Measurements from ENCODE around the gene ZNF813.
"Not testable (repeated sequence)": the region's sequence is repeated elsewhere in the genome, so short reads cannot be mapped to it uniquely, and the experiment has no call there.

ZNF813 gene

DNA sequence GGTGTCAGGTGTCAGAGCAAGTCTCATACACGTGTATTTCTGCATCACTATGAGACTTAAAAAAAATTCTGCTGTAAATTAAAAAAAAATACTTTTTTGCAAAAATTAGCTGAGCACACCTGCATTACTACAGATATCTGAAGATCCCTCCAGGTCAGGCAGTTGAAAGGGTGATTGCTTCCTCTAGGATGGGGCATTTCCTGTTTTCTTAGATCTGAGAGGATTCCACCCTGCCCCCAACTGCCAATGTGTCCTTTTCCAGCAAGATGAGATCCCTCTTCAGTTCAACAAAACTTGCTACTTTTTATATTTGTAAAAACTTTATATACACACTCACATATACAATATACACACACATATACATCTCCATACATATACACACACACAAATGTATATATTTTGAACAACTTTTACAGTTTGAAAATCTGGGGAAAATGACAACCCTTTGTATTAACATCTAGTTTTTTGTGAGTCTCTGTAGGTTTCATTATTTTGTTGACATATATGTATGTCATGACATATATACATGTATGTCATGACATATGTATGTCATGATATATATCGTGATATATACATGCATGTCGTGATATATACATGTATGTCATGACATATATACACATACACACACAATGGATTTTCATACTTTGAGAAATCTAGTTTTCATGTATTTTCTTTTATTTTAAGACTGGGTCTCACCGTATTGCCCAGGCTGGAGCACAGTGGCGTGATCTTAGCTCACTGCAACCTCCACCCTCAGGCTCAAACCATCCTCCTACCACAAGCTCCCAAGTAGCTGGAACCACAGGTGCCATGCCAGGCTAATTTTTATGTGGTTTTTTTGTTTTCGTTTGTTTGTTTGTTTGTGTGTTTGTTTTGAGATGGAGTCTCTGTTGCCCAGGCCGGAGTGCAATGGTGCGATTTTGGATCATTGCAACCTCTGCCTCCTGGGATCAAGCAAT lies 17.8 kb downstream of the ZNF813 start:
- no peak for DNase-seq

DNA sequence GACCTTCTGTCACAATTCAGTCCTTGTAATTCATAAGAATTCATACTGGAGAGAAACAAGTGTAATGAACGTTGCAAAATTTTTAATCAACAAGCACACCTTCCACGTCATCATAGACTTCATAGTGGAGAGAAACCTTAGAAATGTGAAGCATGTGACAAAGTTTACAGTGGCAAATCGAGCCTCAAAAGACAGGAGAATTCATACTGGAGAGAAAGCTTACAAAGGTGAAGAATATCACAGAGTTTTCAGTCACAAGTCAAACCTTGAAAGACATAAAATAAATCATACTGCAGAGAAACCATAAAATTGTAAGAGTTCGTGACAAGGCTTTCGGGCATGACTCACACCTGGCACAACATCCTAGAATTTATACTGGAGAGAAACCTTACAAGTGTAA lies 24.6 kb downstream of the ZNF813 start:
- no peak for DNase-seq

DNA sequence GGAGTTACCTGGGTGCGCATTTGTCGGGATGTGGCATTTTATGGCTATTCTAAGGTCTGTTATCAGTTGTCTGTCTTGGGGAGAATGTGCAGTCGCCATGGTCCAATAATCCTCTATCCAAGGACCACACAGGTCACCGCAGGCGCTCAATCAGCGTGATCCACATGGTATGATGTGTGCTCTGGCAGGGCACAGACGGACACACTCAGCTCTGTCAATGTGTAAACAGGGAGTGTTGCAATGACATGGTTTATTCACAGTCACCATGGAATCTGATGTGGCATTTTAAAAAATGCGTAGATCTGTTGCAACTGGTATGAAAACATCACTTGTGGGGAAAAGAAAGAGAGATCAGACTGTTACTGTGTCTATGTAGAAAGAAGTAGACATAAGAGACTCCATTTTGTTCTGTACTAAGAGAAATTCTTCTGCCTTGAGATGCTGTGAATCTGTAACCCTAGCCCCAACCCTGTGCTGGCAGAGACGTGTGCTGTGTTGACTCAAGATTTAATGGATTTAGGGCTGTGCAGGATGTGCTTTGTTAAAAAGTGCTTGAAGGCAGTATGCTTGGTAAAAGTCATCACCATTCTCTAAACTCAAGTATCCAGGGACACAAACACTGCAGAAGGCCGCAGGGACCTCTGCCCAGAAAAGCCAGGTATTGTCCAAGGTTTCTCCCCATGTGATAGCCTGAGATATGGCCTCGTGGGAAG lies 29.9 kb downstream of the ZNF813 start:
- DNase-seq, result not testable (repeated sequence)

DNA sequence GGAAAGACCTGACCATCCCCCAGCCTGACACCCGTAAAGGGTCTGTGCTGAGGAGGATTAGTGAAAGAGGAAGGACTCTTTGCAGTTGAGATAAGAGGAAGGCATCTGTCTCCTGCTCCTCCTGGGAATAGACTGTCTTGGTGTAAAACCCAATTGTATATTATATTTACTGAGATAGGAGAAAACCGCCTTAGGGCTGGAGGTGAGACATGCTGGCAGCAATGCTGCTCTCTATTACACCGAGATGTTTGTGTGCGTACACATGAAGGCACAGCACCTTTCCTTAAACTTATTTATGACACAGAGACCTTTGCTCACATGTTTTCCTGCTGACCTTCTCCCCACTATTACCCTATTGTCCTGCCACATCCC lies 30.5 kb downstream of the ZNF813 start:
- not testable (repeated sequence) for DNase-seq

DNA sequence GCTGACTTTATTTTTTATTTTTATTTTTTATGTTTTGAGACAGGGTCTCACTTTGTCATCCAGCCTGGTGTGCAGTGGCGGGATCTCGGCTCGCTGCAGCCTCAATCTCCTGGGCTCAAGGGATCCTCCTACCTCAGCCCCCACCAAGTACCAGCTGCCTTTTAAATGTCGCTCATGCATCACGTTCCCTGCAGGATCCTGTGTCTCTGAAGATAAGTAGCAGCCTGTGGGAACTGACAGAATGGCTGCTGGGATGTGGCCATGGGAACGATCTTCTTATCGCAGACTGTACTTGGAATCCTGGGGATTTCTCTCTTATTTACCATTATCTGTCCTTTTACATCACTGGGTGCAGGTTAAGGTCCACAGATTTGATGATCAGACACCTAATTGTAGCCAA lies 35.6 kb downstream of the ZNF813 start:
- not testable (repeated sequence) for DNase-seq

DNA sequence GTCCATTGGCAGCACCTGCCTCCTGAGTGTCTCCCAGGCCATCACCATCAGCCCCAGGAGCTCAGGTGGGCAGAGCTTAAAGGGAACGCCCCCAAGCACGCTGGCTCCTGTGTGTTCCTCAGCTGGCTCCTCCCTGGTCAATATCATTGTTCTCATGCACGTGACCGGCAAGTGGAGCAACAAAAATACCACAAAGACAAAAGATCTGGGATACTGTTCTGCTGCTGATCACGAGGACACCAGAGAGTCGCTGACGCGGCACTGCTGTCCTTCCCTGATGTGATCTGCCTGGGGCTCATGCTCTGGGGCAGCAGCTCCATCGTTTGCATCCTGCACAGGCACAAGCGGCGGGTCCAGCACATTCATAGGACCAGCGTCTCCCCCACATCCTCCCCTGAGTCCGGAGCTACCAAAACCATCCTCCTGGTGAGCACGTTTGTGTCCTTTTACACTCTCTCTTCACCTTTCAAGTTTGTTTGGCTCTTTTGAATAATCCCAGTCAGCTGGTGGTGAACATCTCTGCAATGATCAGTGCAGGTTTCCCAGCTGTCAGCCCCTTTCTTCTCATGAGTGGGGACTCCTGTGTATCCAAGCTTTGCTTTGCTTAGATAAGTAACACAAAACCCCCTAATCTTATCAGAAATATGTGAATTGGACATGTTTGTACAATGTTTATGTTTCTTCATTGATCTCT lies 36.3 kb downstream of the ZNF813 start:
- not testable (repeated sequence) for DNase-seq

DNA sequence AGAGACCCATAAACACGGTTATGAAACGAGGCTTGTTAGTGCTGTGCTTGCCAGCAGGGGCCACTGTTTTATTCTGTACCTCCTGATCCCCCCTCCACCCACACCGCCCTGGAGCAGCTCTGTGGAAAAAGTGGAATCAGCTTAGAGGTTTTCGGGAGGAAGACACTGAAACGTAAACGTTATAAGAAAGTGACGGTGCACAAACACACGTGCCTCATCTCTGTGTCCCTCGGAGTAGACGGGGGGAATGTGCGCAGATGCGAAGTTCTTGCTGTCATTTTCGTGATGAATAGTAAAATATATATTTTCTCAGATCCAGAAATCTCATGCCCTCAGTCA lies 36.8 kb downstream of the ZNF813 start:
- not testable (repeated sequence) for DNase-seq

DNA sequence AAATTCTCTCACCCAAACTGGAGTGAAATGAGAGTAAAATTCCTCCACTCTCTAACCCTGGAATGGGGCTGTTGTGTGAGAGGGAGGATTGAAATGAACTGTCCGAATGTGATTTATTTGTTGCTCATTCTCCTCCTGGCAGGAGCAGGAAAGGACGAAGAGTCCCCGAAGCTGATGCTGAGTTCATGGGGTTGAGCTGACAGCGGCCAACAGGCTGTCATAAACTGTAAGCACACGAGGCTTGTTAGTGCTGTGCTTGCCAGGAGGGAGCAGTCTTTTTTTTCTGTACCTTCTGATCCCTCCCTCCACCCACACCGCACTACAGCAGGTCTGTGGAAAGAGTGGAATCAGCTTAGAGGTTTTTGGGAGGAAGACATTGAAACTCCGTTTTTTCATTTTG lies 37.4 kb downstream of the ZNF813 start:
- no peak for DNase-seq

DNA sequence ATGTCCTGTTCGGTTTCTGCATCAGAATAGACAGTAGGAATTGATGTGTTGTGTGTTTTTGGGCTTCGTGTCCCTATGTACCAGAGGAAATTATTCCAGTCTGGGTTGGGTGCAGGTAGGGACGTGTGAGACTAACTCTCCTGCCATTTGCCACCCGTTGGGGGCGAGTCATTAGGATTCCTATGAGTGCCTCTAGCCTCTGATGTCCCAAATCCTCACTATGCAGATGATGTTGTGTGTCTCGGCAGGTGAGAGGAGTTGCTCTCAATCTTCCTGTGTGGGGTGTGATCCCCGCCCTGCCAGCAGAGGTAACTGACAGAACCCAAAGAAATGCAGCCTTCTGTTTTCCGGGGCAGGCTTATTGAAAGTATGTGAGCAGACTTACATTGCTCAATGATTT lies 39.2 kb downstream of the ZNF813 start:
- no peak for DNase-seq

DNA sequence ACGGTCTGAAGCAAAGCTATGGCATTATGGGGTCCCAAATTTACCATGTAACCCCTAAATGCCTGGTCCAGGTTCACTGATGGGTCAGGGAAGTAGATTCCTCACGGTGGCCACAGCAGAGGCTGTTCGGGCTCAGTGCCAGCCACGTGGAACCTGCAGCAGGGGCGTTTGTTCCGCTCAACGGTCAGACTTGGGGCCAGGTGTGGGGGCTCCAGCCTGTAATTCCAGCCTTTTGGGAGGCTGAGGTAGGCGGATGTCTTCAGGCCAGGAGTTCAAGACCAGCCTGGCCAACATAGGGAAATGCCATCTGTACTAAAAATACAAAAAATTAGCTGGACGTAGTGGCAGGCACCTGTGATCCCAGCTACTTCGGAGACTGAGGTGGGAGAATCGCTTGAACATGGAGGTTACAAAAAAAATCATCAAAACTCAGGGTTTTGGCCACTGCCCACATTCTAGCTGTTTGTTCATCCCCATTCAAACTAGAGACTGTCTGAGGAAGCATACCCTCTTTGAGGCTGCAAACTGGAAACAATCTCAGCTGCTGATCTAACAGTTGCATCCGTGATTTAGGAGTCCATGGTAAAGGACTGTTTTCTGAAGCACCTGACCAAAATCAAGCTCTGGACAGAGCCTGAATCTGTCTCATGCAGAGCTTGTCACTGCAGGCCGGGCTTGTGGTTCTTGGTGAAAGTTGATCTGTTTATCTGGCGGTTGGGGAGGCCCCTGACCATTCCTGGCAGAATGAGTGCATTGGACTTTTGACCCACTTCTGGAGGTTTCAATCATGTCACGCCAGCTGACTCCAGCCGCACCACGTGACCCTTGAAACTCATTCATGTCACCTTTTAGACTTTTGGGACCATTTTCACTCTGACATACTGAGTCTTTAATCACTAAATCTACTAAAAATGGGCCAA lies 40.2 kb downstream of the ZNF813 start:
- no peak for DNase-seq

DNA sequence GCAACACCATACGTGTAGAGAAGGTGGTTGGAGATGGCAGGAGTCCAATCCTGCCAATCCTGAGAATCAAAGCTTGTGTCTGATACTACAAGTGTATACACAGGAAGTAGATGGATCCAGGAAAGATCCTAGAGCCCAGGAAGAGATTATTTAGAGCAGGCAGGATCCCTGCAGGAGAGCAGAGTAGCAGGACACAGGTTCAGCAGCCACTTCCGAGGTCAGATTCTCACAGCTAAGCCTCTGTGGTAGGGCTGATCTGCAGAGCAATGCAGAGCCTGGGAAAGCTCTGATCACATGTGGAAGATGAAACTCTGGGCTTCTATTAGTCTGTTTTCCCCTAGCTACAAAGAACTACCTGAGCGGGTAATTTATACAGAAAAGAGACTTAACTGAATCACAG lies 41.9 kb downstream of the ZNF813 start:
- DNase-seq, result no peak

DNA sequence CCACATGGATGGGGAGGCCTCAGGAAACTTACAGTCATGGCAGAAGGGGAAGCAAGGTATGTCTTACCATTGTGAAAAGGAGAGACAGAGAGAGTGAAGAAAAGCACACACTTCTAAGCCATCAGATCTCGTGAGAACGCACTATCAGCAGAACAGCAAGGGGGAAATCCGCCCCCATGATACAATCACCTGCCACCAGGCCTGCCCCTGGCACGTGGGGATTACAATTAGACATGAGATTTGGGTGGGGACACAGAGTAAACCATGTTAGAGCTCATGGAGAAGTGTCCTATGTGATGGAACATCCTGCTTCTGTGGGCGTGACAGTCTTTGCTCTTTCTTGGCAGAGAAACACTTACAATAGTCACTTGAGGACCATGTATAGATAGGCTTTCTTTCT lies 42.3 kb downstream of the ZNF813 start:
- no peak for DNase-seq

DNA sequence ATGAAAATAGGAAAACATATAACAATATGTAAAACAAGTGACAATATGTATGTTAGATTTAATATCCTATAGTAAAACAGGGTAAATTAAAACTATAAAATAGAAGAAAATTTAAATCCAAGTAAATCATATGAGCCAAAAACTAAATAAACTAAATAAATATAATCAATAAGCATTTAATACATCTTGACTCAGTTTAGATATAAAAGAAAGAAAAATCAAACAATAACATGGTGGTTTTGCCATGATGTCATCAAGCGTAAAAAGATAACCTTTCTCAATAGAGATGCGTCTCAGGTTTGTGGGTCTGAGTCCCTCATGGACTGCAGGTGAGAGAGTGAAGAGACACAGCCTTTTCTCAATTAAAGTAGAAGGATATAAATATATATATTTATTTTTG lies 43.8 kb downstream of the ZNF813 start:
- no peak for DNase-seq

DNA sequence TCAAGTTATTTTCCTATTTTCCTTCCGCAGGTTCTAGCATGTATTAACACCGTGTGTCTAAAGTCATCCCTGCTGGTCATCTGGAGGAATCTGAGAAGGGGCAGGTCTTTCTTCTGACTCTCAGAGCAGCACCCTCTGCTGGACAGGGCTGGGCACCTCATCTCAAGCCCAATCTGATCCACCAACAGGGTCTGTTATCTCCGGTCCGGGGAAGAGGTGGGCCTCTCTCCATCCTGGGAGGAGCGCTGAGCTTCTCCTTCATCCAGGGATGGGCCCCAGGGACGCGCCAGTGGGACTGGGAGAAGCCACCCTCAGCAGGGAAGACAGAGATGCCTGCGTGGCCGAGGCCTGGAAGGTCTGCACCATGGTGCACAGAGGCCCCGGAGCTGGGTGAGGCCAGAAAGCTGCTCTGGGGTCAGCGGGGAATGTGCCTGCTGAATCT lies 44.4 kb downstream of the ZNF813 start:
- DNase-seq, result peak; percentile 21

DNA sequence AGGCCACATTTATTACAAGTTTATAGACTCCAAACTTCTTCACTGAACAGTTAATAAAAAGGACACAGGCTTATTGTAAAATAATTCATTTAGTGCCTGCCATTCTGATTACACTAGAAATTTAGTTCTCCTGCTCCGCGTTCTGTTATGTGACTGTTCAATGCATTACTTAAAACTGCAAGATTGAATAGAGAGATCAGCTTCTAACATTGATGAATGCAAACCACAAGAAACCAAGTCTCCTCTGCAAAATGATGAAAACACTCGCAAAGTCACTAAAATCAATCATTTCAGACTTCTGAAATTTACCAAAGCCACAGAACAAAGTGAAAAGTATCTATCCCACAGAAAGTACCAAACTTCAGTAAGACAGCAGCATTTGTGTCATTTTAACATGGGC lies 47.5 kb downstream of the ZNF813 start:
- DNase-seq, result not testable (repeated sequence)

DNA sequence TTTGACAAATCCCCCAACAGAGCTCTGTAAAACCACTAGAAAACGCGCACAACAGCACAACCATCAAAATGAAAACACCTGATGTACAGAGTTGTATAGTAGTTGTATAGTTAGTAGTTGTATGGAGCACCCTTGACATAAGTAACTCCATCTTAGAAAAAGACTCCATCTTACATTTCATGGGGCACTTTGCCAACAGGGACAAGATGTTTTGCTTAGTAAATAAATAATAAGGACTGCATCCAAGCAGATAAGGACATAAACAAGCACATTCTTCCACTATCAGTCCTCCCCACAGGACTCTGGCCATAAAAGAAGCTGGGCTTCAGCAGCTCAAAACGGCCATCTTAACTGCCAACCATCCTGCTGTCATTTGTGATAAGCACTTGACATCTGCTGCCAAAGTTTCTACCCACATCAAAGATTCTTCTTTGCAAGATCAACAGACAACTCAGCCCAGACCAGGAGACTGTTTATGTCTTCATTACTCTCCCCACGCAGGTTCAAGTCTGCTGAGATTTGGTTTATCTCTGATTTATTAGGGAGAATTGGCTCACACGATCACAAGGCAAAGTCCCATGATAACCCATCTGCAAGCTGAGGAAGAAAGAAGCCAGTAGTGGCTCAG lies 49.7 kb downstream of the ZNF813 start:
- DNase-seq, result no peak

DNA sequence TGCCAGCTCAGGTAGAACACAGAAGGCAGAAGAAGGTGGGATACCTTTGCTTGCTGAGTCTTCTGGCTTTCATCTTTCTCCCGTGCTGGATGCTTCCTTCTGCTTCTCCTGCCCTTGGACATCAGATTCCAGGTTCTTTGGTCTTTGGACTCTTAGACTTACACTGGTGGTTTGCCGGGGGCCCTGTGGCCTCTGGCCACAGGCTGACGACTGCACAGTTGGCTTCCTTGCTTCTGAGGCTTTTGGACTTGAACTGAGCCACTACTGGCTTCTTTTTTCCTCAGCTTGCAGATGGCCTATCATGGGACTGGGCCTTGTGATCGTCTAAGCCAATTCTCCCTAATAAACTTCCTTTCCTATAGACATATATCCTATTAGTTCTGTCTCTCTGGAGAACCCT lies 50.6 kb downstream of the ZNF813 start:
- DNase-seq, result no peak

DNA sequence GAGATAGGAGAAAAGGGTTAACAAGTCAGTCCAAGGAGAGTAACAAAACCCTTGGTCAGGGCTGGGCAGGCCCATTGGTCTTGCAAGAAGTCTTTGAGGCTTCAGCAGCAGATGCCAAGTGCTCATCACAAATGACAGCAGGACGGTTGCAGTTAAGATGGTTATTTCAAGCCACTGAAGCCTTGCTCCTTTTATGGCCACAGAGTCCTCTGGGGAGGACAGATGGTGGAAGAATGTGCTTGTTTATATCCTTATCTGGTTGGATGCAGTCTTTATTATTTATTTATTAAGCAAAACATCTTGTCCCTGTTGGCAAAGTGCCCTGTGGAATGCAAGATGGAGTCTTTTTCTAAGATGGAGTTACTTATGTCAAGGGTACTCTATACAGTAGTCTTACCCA lies 51.2 kb downstream of the ZNF813 start:
- no peak for DNase-seq

DNA sequence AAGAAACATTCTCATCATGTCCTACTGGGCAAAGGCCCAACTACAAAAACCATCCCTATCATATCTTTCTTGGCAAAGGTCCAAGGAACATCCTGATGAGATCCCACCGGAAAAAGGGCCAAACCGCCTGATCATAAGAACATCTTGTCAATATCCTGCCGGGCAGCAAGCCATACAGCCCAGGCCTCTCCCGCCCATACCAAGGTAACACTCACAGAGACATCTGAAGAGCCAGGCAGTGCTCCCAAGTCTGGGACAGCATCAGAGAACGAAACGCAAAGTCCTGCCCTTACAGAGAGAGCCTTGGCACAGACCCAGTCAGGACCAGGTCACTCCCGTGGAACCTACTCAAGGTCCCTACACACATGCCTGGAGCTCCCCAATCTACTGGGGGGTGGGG lies 51.9 kb downstream of the ZNF813 start:
- no peak for DNase-seq

DNA sequence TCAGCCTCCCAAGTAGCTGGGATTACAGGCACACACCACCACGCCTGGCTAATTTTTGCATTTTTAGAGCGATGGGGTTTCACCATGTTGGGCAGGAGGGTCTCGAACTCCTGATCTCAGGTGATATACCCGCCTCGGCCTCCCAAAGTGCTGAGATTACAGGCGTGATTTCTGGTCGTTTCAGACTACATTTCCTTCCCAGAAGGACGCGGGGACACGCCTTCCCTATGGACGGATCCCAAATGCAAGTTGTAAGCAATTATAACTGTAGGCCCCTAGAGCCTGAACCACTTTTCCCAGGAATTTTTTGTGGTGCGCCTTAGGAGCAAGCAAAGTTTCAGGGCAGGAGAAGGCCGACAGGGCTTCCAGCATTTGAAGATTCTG lies 52.6 kb downstream of the ZNF813 start:
- DNase-seq, result no peak

DNA sequence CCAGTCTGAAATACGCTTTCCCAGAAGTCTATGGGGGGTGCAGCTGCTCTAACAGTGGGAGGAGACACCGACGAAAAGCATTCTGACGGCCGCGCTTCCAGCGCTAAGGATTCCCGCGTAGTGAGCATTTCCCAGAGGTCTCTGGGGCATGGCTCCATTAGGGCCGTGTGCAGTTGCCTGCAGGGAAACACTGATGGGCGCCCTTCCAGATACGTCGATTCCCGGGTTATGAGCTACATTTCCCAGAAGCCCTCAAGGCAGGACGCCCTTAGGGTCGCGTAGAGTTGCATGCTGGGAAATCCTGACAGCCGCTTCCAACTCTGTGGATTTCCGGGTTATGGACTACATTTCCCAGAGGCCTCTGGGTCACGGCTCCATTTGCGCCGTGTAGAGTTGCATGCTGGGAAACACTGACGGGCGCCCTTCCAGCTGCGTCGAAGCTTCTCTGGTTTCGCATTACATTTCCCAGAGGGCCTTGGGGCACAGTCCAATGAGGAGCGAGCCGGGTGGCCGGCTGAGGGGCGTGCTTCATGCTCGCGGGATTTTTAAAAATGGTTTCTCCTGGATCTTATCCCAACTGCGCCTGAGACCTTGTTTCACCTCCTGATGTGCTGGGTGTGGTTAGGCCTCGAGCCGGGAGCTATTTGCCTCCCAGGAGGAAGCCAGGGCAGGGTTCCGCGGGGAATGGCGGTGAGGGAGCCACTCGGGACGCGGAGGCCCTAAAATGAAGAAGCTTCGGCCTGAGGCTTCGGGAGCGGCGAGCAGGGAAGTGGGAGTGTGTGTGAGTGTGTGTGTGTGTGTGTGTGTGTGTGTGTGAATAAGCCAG lies 53.2 kb downstream of the ZNF813 start:
- peak; percentile 46 for DNase-seq
